GM21576 (cell line): ENCODE measurements around the gene ANXA10.
"Not testable (repeated sequence)": the region's sequence is repeated elsewhere in the genome, so short reads cannot be mapped to it uniquely, and the experiment has no call there.

ENCODE experiments used
- ATAC-seq: cut with Tn5 transposase; IDR thresholded peaks from one replicate; pipeline ENCODE4 v1.9.1; 2021; ENCODE audit warnings: mild to moderate bottlenecking, moderate library complexity; ENCODE audit not compliant: unreplicated experiment

ANXA10 gene

DNA sequence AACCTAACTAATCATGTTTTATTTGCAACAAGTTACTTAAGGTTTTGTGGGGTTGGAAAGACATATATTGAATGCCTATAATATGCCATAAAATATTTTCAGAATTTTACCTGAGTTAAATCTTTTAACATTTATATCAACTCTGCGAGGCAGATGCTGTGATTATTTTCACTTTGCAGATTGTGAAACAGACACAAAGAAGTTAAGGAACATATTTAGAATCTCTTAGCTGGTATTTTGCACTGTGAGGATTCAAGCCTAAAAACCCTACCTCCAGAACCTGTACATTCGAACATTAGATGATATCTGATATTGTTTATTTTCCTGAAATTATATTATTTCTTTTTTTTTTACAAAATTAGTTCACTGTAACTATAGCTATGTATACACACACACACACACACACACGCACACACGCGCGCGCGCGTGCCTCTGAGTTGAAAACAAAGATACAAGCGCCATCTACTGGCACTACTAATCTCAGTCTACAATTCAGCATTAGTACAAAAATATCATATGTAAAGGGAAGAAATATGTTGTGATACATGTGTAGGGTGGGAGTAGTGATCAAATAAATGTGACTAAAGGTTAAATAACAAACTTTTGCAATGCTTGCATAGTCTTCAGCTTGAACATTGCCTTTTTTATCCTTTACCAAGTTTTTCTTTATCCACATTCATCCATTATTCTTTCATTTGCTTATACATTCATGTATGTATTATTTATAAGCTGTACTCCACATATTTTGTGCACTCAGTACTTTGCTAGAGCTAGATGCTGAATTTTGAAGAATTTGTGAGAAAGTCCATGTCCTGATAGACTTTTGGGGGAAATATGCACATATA, 61.5 kb downstream of the ANXA10 start:
- peak; percentile 89 for ATAC-seq

DNA sequence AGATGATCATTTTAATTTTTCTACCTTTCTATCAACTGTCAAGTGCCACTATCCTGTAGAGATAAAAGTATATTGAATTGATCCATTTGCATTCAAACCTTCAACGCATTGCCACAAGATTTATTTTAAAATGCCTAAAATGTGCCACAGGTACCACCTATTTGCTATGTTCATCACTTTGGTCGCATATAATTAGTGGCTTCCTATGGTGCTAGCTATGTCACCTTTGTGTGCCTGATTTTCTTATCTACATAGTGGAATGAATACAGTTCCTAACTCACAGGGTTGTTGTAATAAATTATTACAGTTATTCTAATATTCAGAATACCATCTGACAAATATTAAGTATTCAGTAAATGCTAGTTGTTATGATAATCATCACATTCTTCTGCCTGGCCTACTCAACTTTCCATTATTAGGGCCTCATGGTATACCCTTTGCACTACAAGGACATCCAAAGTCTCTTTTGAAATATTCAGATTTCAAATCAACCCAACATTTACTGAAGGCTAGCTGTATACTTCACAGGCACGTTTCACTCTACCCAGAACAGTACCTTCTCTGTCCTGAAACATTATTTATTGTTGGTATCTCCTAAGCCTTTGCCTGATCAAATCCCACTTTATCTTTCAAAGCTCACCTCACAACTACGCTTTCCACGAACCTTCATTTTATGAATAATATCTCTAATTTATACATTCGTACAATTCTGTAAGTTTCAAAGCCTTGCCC, 62.4 kb downstream of the ANXA10 start:
- no peak for ATAC-seq

- ATAC-seq: no peak
Observed at GRCh38 chr4:168162604-168163003, 70.3 kb downstream of the ANXA10 start.

DNA sequence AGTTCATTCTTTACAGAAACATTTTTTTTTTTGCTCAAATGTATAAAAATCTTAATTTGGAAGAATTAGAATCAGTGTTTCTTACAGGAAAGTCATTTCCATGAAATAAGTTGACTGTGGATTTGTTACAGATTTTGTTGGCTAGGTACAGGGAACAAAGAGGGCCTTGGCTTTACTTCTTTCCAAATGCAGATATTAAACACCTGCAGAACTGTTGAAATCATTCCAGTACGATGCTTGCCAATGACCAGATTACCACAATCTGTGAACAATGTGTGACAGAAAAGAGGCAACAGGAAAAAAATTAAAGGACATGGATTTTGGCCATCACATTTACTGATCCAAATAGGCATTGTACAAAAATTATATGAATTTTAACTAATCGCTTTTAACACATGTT, 70.8 kb downstream of the ANXA10 start:
- no peak for ATAC-seq

- no peak for ATAC-seq
Observed at GRCh38 chr4:168164045-168164444, 71.7 kb downstream of the ANXA10 start.

DNA sequence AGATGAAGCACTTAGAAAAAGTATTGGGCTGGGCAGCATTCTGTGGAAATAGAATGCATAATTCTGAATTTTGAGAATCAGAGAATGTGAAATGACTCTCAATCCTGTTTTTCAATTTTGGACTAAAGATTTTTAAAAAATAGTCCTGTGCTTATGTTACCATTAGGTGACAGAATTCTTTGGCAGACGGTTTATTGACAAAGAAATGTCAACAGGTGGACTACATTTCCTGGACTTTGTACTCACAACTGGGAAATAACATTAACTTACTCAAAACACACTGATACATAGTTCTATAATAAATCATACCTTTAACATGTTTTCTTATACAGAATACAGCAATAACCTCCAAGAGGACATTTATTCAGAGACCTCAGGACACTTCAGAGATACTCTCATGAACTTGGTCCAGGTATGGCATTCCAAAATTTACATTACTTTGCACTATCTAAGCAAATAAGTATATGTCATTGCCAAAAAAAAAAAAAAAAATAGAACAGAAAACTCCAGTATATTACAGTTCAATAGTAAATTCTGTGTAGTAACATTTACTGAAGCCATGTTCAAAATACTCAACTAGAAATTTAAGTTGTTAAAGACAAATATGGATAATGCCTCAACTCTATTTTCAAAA, 72.7 kb downstream of the ANXA10 start:
- ATAC-seq: no peak

DNA sequence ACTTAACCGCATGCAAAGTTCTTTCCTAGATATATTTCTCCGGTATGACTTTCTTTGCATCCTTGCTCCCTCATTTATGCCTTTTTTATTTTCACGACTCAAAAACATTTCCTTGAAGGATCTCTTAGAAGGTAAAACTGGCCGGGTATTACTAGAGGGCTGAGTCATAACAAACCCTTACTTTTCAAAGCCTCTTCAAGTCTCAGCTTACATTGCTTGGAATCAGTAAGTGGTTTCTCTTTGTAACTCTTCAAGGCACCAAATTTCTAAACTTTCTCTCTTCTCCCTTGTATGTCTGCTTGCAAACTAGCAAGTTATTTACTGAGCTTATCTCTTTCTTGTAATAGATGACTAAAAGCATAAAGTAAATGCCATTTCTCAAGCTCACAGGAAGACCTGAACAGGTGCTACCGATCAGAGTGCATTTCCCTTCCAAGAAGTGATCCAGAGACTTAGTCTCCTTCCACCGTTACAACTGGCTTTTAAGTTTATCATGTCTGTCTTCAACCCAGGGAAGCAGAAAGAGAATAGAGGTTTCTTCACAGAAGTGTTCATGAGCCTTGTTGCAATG, 75.5 kb downstream of the ANXA10 start:
- no peak for ATAC-seq

DNA sequence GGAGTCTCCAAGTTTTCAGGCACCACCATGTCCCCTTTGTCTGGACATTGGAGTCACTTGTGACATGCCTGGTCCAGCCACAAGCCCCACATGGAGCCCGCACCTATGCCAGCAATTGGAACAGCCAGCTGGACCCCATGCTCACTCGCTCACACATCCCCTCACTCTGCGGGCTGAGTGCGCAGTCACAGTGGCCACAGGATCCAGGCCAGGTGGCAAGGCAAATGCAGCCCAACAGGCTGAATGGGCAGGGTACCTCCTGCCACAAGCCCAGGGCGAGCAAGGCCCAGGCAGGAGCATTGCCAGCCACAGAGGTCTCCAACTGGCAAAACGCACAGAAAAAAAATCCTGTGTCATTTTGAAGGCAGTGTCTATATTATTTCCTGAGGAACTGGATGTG, 82.0 kb downstream of the ANXA10 start:
- ATAC-seq: no peak

DNA sequence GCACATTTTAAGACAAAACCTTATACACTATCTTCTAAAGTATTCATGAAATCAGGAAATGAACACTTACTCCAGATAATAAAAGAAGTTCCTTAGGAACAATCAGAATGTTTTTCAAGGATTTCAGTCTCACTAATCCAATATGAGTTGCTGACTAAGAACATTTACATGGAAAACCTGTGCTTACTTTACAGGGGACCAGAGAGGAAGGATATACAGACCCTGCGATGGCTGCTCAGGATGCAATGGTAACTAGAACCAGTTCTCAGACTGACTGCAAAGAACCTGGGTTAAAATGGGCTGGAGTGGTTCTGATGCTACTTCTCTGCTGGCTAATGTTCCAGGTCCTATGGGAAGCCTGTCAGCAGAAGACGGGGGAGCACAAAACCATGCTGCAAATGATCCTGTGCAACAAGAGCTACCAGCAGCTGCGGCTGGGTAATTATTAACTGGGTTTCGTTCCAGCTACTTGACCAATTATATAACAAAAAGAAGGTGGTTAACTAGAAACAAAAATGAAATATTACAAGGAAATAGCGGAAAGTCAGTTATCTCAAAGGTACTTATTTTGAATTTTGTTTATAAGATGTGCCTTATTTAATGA, 85.3 kb downstream of the ANXA10 start:
- no peak for ATAC-seq

DNA sequence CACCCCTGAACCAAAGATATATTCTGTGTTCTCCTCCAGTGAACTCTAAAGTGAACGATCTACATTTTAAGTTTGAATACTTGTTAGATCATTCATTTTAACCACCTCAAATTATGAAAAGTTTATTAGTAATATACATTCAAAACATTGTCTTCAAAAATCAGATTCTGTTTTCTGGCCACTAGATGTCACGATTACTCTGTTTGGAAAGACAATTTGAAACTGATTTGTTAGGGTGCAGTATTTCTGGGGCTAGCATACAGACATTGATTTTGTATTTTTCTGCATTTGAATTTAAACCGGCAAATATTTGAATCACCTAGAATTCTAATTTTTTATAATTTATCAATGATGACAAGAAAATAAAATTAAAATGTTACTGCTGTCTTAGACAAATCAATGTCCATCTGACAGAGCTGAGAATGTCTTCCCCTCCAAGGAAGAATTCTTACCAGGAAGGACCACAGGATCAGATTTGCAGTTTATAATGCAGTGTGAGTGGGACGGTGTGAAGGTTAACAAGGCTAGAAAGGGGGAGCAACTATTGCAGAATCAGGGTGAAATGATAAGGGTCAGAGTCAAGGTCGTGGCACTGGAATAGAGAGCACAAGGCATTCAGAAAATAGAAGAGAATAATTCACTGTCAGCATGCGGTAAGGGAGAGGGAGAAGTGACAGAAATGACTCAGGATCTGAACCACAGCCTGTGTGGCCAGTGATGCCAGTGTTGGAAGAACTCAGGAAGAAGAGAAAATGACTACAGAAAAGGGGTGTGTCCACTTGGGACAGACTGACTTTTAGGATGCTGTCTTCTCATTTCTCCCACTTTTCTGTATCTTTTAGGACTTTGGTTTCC, 91.6 kb downstream of the ANXA10 start:
- no peak for ATAC-seq

DNA sequence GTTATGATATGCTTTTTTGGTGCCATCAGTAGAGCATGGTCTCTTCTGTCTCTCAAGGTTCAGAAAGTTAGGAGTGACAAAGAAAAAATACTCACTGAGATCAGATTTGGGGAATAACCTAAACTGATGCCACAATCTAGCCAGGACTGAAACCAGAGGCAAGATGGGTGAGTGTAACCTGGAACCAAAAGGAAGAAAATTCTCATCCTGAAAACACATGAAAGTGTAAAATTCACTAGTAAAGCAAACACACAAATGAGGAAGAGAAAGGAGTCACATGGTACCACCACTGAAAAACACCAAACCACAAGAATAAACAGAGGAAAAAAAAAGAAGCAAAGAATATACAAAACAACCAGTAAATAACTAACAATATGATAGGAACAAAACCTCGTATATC, 96.4 kb downstream of the ANXA10 start:
- peak; percentile 74 for ATAC-seq

DNA sequence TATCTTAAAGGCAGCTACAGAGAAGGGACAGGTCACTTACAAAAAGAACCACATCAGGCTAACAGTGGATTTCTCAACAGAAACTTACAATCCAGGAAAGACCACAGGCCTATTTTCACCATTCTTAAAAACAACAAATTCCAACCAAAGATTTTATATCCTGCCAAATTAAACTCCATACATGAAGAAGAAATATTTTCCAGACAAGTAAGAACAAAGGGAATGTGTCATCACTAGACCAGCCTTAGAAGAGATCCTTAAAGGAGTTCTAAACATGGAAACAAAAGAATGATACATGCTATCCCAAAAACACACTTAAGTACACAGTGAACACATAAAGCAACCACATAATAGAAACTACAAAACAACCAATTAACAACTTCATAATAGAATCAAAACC, 105.6 kb downstream of the ANXA10 start:
- no peak for ATAC-seq

DNA sequence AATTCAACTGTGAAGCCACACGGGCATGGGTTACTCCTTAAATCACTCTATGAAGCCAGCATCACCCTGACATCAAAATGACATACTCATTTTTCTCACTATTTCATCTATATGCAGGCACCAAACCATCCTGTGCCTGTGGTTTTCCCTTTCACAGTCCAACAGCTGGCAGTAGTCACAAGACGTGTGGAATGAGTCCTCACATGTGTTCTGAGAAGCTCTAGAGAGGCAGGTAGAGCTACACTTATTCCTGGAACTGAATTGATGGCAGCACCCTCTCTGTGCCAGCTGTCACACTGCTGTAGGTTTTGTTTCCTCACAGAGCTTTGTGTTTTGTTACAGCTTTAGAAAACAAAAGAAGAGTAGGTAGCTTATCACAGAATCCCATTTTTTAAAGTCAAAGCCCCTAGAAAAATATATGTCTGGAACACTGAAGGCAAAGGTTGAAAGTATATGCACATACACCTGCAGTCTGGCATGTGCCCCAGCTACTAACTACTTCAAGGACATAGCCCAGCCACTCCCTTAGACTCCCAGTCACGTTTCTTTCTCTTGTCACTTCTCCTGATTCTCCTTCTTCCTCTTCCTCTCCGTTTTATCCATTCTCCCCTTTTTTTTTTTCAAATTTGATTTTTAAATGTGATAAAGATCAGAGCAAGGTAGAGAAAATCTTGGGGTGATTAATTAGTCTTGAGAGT, 107.1 kb downstream of the ANXA10 start:
- ATAC-seq: peak; percentile 49

DNA sequence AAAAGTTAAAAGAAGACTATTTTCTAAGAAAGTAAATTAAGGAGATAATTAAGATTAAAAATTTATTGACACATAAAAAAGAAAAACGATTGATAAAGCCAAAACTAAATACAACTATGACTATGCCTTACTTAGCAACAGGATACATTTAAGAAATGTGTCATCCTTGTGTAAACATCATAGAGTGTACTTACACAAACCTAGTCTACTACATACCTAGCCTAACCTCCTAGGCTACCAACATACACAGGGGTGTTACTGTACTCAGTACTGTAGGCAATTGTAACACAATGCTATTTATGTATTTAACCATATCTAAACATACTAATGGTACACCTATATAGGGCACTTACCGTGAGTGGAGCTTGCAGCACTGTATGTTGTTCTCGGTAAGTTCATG, 108.3 kb downstream of the ANXA10 start:
- no peak for ATAC-seq

DNA sequence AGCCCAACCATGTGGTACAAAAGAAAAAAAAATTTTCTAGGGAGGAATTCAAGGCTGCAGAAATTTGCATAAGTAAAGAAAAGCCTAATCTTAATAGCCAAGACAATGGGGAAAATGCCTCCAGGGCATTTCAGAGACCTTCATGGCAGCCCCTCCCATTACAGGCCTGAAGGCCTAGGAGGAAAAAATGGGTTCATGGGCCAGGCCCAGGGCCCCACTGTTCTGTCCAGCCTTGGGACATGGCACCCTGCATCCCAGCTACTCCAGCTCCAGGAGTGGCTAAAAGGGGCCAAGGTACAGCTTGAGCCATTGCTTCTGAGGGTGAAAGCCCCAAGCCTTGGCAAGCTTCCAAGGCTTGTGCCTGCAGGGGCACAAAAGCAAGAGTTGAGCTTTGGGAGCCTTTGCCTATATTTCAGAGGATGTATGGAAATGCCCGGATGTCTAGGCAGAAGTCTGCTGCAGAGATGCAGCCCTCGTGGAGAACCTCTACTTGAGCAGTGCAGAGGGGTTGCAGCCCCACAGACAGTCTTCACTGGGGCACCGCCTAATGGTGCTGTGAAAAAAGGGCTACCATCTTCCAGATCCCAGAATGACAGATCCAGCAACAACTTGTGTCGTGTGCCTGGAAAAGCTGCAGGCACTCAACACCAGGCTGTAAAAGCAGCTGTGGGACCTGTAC, 111.0 kb downstream of the ANXA10 start:
- ATAC-seq: no peak

- ATAC-seq: no peak
Observed at GRCh38 chr4:168208957-168209614, 116.7 kb downstream of the ANXA10 start.

DNA sequence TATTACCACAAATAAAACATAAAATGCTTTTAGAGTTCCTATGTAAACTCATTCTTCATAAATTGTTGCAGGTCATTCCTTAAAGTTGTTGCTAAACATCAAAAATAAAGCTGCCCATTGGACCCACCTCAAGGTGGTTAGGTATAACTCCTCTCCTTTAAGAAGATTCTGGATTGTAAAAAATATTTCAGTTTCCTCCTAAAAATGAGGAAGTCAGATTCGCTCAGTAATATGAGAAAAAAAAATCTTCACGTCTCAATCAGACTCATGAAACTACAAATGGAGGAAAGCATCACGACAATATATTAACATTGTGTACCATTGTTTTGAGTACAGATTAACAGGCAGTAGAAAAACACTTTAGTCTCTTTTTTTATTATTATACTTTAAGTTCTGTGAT, 120.3 kb downstream of the ANXA10 start:
- ATAC-seq: no peak

DNA sequence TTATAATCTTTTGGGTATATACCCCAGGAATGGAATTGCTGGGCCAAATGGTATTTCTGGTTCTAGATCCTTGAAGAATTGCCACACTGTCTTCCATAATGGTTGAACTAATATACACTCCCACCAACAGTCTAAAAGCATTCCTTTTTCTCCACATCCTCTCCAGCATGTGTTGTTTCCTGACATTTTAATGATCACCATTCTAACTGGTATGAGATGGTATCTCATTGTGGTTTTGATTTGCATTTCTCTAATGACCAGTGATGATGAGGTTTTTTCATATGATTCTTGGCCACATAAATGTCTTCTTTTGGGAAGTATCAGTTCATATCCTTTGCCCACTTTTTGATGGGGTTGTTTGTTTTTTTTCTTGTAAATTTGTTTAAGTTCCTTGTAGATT, 121.2 kb downstream of the ANXA10 start:
- ATAC-seq: not testable (repeated sequence)
